SIG-M5 (cell line): Measurements from ENCODE around the gene FXYD6.

Experiments used
- DNase-seq: peaks from one replicate; lab custom pipeline; 2025; lab: John Stamatoyannopoulos, UW

FXYD6 gene

GRCh38 chr11:117842131-117842941, 34.1 kb downstream of the FXYD6 start:
- no peak for DNase-seq

- no peak for DNase-seq
Observed at GRCh38 chr11:117841551-117842031, 34.9 kb downstream of the FXYD6 start.

- DNase-seq = no peak
Observed at GRCh38 chr11:117840881-117841550, 35.4 kb downstream of the FXYD6 start.

GRCh38 chr11:117839936-117840813, 36.3 kb downstream of the FXYD6 start:
- no peak for DNase-seq

GRCh38 chr11:117839380-117839881, 37.0 kb downstream of the FXYD6 start:
- no peak for DNase-seq

GRCh38 chr11:117838901-117839300, 37.6 kb downstream of the FXYD6 start:
- DNase-seq = no peak

- DNase-seq = no peak
Observed at GRCh38 chr11:117837791-117838190, 38.7 kb downstream of the FXYD6 start.

GRCh38 chr11:117837070-117837776, 39.2 kb downstream of the FXYD6 start:
- DNase-seq = no peak

- DNase-seq = peak; percentile 47
Observed at GRCh38 chr11:117836077-117836960, 40.1 kb downstream of the FXYD6 start.

- no peak for DNase-seq
Observed at GRCh38 chr11:117835576-117835975, 40.9 kb downstream of the FXYD6 start.

GRCh38 chr11:117834838-117835443, 41.5 kb downstream of the FXYD6 start:
- DNase-seq = no peak

GRCh38 chr11:117834068-117834810, 42.2 kb downstream of the FXYD6 start:
- no peak for DNase-seq

GRCh38 chr11:117833401-117833891, 43.0 kb downstream of the FXYD6 start:
- DNase-seq = no peak

GRCh38 chr11:117832511-117832910, 43.9 kb downstream of the FXYD6 start:
- no peak for DNase-seq

- DNase-seq = no peak
Observed at GRCh38 chr11:117831661-117832415, 44.6 kb downstream of the FXYD6 start.

GRCh38 chr11:117830674-117831351, 45.6 kb downstream of the FXYD6 start:
- DNase-seq = no peak

- DNase-seq = no peak
Observed at GRCh38 chr11:117830072-117830471, 46.4 kb downstream of the FXYD6 start.

- DNase-seq = no peak
Observed at GRCh38 chr11:117829369-117829725, 47.1 kb downstream of the FXYD6 start.
